SK-N-SH treated with all-trans-retinoic acid at 6 μM for 48 hours (cell line): Measurements from ENCODE around the gene TRIM7.
"Not testable (repeated sequence)": the region's sequence is repeated elsewhere in the genome, so short reads cannot be mapped to it uniquely, and the experiment has no call there.

Source experiments
- ATAC-seq: fragments of 200-7000 bp; cut with Tn5 transposase; 3 replicates; pipeline ENCODE4 v1.9.1; 2020; ENCODE audit warnings: mild to moderate bottlenecking, moderate library complexity
- ARNTL ChIP-seq: fragments of 450-650 bp; formaldehyde crosslinking; IDR thresholded peaks from 2 replicates; pipeline ENCODE4 v1.5.0; 2020; ENCODE audit warnings: low read depth, mild to moderate bottlenecking, moderate library complexity, borderline replicate concordance
- BACH2 ChIP-seq: fragments of 250-450 bp; sonication (Bioruptor Pico); IDR thresholded peaks from 2 replicates; pipeline ENCODE4 v1.9.0; 2021; ENCODE audit warnings: mild to moderate bottlenecking, borderline replicate concordance
- CSDC2 ChIP-seq: fragments of 250-450 bp; sonication (Bioruptor Pico); IDR thresholded peaks from 2 replicates; pipeline ENCODE4 v1.5.0; 2020; ENCODE audit warnings: mild to moderate bottlenecking, moderate library complexity
- CSRNP3 ChIP-seq: fragments of 250-450 bp; sonication (Bioruptor Pico); IDR thresholded peaks from 2 replicates; pipeline ENCODE4 v1.5.1; 2021; ENCODE audit warnings: mild to moderate bottlenecking, moderate library complexity
- GLIS3 ChIP-seq: fragments of 250-450 bp; sonication (Bioruptor Pico); IDR thresholded peaks from 2 replicates; pipeline ENCODE4 v1.5.0; 2020; ENCODE audit warnings: mild to moderate bottlenecking, moderate library complexity
- OSR1 ChIP-seq: fragments of 250-450 bp; sonication (Bioruptor Pico); IDR thresholded peaks from 2 replicates; pipeline ENCODE4 v1.8.0; 2022; ENCODE audit warnings: moderate library complexity, mild to moderate bottlenecking, inconsistent platforms
- POU6F1 ChIP-seq: fragments of 250-450 bp; sonication (Bioruptor Pico); IDR thresholded peaks from 2 replicates; pipeline ENCODE4 v1.8.0; 2021; ENCODE audit warnings: low read depth, mild to moderate bottlenecking, moderate library complexity, borderline replicate concordance
- PPARA ChIP-seq: fragments of 250-450 bp; sonication (Bioruptor Pico); IDR thresholded peaks from 2 replicates; pipeline ENCODE4 v1.5.0; 2020; ENCODE audit warnings: mild to moderate bottlenecking, borderline replicate concordance
- RARB ChIP-seq: fragments of 250-450 bp; sonication (Bioruptor Pico); IDR thresholded peaks from 2 replicates; pipeline ENCODE4 v1.8.0; 2021; ENCODE audit warnings: mild to moderate bottlenecking, moderate library complexity
- TCF4 ChIP-seq: fragments of 250-450 bp; sonication (Bioruptor Pico); IDR thresholded peaks from 2 replicates; pipeline ENCODE4 v1.8.0; 2021; ENCODE audit warnings: mild to moderate bottlenecking, moderate library complexity, borderline replicate concordance
- TOX ChIP-seq: fragments of 250-450 bp; sonication (Bioruptor Pico); IDR thresholded peaks from 2 replicates; pipeline ENCODE4 v1.8.0; 2021; ENCODE audit warnings: mild to moderate bottlenecking, moderate library complexity, borderline replicate concordance
- ZC3H10 ChIP-seq: fragments of 250-450 bp; sonication (Bioruptor Pico); IDR thresholded peaks from 2 replicates; pipeline ENCODE4 v1.5.1; 2021; ENCODE audit warnings: mild to moderate bottlenecking, moderate library complexity
- ZFP30 ChIP-seq: fragments of 450-650 bp; formaldehyde crosslinking; IDR thresholded peaks from 2 replicates; pipeline ENCODE4 v1.5.0; 2022; ENCODE audit warnings: mild to moderate bottlenecking, moderate library complexity
- ZNF565 ChIP-seq: fragments of 450-650 bp; formaldehyde crosslinking; conservative IDR thresholded peaks from 2 replicates; pipeline ENCODE4 v1.5.0; 2020; ENCODE audit warnings: low read depth, mild to moderate bottlenecking, moderate library complexity
- ZNF70 ChIP-seq: fragments of 450-650 bp; formaldehyde crosslinking; IDR thresholded peaks from 2 replicates; pipeline ENCODE4 v1.5.0; 2020; ENCODE audit warnings: mild to moderate bottlenecking, moderate library complexity
- ZNF8 ChIP-seq: fragments of 450-650 bp; formaldehyde crosslinking; IDR thresholded peaks from 2 replicates; pipeline ENCODE4 v1.5.0; 2020; ENCODE audit warnings: mild to moderate bottlenecking, moderate library complexity
- TF ChIP-seq, protein P1 (sequence below): fragments of 250-450 bp; sonication (Bioruptor Pico); IDR thresholded peaks from 2 replicates; pipeline ENCODE4 v1.8.0; 2020; ENCODE audit warnings: mild to moderate bottlenecking, moderate library complexity, borderline replicate concordance

The TRIM7 gene

DNA sequence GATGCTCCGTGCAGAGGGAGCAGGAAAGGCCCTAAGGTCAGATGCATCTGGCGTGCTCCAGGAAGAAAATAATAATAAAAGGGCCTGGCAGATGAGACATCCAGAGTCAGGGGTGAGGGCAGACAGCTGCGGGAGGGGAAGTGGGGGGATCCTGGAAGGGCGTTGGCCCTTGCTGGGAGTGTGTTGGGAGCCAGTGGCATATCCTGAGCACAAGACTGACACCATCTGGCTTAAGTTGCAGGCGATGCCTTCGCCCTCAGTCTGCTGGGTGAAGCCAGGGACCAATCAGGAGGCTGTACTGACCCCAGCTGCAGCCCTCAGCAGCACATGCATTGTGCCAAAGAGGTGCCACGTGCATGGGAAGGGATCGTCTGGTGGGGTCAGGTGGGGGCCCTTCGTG is 53.9 kb downstream of the TRIM7 start:
- TF ChIP-seq ZNF8 (CRISPR knock-in tag) (no peak), CSRNP3 (CRISPR knock-in tag) (no peak), PPARA (CRISPR knock-in tag) (no peak), POU6F1 (CRISPR knock-in tag) (no peak), GLIS3 (CRISPR knock-in tag) (no peak), TCF4 (CRISPR knock-in tag) (no peak)
- ATAC-seq = peak; percentile 79

GRCh38 chr5:181149806-181150733 is 54.9 kb downstream of the TRIM7 start:
- ATAC-seq = no peak

DNA sequence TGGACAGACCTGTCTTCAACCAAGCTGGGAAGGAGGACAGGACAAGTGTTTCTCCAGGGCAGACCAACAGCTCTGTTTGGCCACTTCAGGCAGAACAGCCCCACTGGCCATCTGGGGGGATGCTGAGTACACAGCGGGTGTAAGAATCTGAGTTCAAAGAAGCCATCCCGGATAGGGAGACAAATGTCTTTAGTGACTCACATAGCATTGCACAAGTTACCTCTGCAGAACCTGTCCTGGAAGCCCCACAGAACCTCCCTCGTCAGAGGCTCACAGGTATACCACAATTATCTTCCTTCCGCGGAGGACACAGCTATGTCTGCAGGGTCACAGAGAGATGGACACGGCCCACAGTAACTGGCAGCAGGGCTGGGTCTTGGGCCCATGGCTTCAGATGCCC is 55.6 kb downstream of the TRIM7 start:
- ATAC-seq = no peak
- no peak for TF ChIP-seq TOX (CRISPR knock-in tag)
- TF ChIP-seq POU6F1 (CRISPR knock-in tag) = no peak
- no peak for TF ChIP-seq CSDC2 (CRISPR knock-in tag)
- no peak for TF ChIP-seq TCF4 (CRISPR knock-in tag)
- no peak for TF ChIP-seq ZC3H10 (CRISPR knock-in tag)
- no peak for TF ChIP-seq OSR1 (CRISPR knock-in tag)
- no peak for TF ChIP-seq ZFP30 (CRISPR knock-in tag)
- no peak for TF ChIP-seq PPARA (CRISPR knock-in tag)
- TF ChIP-seq ZNF565 (CRISPR knock-in tag) = no peak
- TF ChIP-seq, protein P1, sequence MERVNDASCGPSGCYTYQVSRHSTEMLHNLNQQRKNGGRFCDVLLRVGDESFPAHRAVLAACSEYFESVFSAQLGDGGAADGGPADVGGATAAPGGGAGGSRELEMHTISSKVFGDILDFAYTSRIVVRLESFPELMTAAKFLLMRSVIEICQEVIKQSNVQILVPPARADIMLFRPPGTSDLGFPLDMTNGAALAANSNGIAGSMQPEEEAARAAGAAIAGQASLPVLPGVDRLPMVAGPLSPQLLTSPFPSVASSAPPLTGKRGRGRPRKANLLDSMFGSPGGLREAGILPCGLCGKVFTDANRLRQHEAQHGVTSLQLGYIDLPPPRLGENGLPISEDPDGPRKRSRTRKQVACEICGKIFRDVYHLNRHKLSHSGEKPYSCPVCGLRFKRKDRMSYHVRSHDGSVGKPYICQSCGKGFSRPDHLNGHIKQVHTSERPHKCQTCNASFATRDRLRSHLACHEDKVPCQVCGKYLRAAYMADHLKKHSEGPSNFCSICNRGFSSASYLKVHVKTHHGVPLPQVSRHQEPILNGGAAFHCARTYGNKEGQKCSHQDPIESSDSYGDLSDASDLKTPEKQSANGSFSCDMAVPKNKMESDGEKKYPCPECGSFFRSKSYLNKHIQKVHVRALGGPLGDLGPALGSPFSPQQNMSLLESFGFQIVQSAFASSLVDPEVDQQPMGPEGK (CRISPR knock-in tag) = no peak
- TF ChIP-seq ZNF8 (CRISPR knock-in tag) = no peak
- TF ChIP-seq BACH2 (CRISPR knock-in tag) = no peak
- TF ChIP-seq ARNTL (CRISPR knock-in tag) = no peak

More at GRCh38 chr5:181149806-181150733, 54.9 kb downstream of the TRIM7 start:
- no peak for TF ChIP-seq ZNF70 (CRISPR knock-in tag)
- TF ChIP-seq RARB = no peak
- no peak for TF ChIP-seq ZNF8 (CRISPR knock-in tag)
- TF ChIP-seq TOX (CRISPR knock-in tag) = no peak
- TF ChIP-seq ZC3H10 (CRISPR knock-in tag) = no peak

DNA sequence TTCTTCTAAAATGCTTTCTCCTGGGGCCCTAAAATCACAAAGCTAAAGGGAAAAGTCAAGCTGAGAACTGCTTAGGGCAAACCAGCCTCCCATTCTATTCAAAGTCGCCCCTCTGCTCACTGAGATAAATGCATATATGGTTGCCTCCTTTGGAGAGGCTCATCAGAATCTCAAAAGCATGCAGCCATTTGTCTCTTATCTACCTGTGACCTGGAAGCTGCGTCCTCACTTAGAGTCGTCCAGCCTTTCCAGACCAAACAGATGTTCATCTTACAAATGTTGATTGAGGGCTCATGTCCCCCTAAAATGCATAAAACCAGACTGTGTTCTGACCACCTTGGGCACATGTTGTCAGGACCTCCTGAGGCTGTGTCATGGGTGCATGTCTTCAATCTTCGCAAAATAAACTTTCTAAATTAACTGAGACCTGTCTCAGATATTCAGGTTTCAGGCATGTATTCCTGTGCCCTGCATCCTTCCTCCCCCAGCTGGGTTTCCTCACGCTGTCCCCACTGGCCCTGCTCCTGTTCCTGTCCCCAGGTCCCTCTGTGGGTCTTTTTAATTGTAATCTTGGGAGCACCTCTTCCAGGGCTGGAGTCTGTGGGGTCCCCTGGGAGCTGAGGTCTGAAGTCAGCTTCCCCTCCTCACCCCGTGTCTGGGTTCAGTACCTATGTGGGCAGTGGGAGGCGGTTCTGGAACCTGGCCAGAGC is 57.9 kb downstream of the TRIM7 start, which contains the start of gene OR2V2:
Gene OR2V2, plus strand, starts transcription at position 660 of the 710 bp plus-strand sequence. CDS start 7,357 bp downstream, outside the sequence.
- not testable (repeated sequence) for ATAC-seq
